NCI-H1105 treated with DMSO at 0.1 percent for 48 hours (cell line): ENCODE results near the gene ZNF749.

ENCODE experiments used
- DNase-seq: peaks from one replicate; lab custom pipeline; 2025; lab: John Stamatoyannopoulos, UW

Gene ZNF749

DNA sequence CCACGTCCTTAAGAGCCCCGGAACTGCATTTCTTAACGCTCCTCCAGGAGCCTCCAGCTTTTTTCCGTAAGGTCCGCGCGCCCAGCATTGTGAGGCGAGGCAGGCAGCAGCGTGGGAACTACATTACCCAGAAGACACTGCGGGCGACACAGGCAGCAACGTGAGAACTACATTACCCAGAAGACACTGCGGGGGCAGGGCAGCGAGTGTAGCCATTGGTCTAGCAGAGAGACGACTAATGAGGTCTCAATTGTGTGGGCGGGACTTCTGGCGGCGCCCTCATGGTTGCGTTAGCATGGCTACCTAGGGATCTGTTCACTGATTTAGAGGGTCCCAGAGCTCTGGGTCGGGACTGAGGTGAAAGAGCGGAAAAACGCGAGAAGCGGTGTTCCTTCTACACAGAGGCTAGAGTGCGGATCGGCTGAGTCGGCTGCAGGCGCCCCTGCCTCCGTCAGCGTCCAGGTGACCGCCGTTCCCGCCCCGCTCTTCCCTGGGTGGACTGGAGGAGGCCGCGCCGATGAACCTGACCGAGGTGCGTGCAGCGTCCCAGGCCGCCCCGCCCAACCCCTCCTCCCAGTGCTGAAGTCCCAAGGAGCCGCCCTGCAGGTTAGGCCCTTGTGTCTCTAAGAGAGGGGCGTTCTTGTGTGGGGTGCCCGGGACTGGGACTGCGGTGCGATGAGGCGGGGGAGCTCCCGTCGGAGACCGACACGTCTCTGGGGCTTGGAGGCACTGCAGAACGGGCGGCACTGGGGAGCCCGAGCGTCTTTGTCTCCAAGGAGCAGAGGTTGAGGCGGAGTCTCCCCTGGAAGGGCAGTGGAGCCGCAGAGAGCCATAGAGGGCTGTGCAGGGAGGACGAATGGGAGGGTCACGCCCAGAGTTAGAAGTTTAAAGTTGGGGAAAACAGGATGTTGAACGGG lies at the start of gene ZNF749:
Gene ZNF749, plus strand, starts transcription at position 264 of the 917 bp plus-strand sequence. Its CDS starts 254 bp downstream, at position 518.
- DNase-seq: peak; percentile 99

- DNase-seq: no peak
Measured at GRCh38 chr19:57389194-57389729, 45.9 kb upstream of the ZNF749 start.

GRCh38 chr19:57389730-57390598 lies 45.2 kb upstream of the ZNF749 start, which contains the start of gene ZNF548:
Gene ZNF548, plus strand, starts transcription at chr19:57389854. Its CDS starts 246 bp downstream, at chr19:57390100.
- DNase-seq: peak; percentile 99

DNA sequence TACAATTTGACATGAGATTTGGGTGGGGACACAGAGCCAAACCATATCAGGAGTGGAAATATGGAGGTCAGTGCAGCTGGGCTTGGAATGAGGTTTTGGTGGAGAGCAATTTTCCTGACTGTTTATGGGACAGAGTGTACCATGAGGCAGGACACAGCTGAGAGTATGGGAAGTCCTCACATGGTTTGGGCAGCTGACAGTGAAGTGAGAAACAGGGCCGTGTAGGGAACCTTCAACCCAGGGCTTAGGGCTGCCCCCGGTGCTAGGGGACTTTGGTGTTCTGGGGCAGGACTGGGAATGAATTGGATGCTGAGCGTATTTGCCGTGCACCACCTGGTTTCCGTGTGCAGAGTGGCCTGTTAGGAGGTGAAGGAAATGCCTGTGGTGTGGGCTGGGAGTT lies 39.4 kb upstream of the ZNF749 start:
- DNase-seq: no peak

GRCh38 chr19:57398868-57399267 lies 36.3 kb upstream of the ZNF749 start:
- no peak for DNase-seq

DNA sequence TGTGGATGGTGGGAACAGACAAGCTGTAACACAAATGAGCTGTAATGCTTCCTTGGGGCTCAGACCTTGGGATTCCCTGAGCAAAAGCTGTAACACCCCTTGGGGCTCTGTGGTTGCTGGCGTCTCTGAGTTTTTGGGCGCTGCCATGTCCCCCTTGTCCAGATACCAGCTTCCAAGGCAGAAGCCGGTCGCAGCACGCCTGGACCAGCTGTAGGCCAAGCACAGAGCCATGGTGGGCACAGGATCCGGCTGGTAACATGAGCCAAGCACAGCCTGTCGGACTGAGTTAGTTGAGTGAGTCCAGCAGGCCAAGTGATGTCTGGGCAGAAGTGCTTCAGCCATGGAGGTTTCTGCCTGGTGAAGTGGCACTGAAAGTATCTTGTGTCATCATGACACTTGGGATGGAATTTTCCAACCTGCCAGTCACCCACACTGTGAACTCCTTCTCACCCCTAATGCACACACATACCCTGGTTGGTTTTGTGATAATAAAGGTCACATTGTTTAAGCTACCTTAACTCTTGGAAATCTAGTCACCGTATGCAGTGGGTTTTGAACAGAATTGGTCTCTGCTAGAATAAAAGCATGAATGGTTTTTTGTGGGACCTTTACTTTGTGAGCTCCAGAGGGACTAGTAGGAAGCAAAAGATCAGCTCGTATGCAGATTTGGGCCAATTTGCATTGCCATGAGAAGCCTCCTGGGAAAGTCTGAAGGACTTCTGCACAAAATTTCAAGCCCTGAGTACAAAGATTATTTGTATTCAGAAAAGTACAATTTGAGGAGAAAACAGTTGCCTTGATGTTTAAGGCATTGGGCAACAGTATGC lies 31.2 kb upstream of the ZNF749 start:
- no peak for DNase-seq

- DNase-seq: peak; percentile 70
Measured at GRCh38 chr19:57406516-57407123, 28.5 kb upstream of the ZNF749 start.

DNA sequence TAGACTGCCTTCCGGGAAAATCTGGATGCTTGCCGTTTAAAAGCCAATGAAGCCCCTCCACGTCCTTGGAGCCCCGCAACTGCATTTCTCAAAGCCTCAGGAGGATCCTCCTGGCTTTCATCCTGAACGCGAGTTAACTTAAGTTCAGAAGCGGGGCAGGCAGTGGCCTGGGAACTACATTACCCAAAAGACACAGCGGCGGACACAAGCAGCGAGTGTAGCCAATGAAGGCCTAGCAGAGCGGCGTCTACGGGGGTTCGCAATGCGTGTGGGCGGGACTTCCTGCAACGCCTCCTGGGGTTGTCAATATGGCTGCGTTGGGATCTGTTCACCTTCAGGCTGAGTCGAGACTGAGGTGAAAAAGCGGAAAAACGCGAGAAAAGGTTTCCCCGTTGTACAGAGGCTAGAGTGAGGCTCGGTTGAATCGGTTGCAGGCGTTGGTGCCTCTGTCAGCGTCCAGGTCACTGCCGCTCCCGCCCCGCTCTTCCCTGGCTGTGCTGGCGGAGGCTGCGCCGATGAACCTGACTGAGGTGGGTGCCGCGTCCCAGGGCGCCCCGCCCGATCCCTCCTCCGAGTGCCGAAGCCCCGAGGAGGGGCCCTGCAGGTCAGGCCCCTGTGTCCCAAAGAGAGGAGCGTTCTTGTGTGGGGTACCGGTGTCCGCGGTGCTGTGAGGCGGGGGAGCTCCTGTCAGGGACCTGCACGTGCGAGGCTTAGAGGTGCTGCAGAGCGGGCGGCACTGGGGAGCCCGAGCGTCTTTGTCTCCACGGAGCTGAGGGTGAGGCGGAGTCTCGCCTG lies 24.1 kb upstream of the ZNF749 start, which contains the start of gene ZNF17:
Gene ZNF17, plus strand, starts transcription at position 285 of the 795 bp plus-strand sequence. CDS start 2,455 bp downstream, outside the sequence.
- DNase-seq: peak; percentile 94

DNA sequence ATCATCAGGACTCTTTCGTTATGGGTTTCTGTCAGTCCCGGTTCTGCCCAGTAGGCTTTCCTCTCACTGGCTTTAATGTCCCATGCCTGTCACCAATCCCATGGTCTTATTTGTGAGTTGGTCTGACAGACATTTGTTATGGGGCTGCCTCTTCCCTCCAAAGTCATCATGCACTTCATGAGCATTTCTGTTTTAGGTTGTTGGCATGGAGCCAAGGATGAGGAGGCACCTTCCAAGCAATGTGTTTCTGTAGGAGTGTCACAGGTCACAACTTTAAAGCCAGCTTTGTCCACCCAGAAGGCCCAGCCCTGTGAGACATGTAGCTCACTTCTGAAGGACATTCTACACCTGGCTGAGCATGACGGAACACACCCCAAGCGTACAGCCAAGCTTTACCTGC lies 15.7 kb upstream of the ZNF749 start:
- DNase-seq: no peak

DNA sequence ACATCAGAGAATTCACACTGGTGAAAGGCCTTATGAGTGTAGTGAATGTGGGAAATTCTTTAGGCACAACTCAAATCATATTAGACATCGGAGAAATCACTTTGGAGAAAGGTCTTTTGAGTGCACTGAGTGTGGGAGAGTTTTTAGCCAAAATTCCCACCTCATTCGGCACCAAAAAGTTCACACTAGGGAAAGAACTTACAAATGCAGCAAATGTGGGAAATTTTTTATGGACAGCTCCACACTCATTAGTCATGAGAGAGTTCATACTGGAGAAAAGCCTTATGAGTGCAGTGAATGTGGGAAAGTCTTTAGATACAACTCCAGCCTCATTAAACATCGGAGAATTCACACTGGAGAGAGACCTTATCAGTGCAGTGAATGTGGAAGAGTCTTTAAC lies 14.1 kb upstream of the ZNF749 start:
- DNase-seq: no peak

GRCh38 chr19:57434386-57435061 lies 601 bp upstream of the ZNF749 start:
- DNase-seq: peak; percentile 75

DNA sequence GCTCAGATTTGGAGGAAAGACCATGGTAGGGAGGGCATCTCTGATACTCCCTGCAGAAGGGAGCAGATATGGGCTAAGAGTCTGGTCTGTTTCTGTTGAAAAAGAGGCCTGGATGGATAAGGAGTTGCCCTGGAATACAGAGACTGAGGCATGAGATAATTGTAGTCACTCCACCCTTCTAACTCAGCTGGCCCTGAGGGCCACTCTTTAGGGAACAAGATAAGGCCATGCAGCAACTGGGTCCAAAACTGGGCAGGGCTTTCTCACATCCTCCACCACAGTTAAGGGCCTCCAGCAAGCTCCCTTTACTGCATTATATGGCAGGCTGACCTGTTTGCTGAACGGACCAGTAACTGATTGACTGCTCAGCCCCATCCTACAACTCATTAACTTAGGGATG lies 1.3 kb downstream of the ZNF749 start:
- DNase-seq: no peak

DNA sequence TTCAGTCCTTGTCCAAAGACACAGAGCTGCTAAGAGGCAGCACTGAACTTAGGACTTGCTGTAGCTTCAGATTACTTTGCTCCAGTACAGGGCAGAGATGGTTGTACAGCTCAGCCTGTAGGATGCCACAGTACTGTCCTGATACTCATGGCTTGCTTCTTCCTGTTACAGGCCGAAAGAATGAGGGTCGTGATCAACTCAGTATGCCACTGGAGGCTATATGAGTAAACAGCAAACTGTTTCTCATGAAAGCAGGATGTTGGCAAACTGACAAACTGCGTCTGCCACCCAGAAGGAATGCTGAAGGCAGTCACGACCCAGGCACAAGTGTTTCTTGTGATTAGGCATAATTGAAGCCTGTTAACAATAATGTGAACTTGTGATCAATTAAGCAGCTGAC lies 2.8 kb downstream of the ZNF749 start:
- no peak for DNase-seq

- DNase-seq: no peak
Measured at GRCh38 chr19:57438925-57439324, 3.8 kb downstream of the ZNF749 start.

- DNase-seq: no peak
Measured at GRCh38 chr19:57441979-57442752, 7.0 kb downstream of the ZNF749 start.

GRCh38 chr19:57443121-57443696 lies 8.1 kb downstream of the ZNF749 start:
- DNase-seq: no peak

DNA sequence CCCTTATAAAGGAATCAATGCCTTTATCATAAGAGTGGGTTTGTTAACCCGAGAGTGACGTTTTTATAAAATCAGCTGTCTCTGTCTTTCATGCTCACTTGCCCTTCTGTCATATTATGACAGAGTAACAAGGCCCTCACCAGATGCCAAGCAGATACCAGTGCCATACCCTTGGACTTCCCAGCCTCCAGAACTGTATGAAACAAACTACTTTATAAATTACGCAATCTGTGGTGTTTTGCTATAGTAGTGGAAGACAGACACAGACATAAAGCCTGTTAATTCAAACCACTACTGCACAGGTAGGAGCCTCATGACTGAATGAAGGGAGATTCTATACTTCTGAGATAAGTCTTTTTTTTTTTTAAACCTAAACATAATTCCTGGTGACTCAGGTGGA lies 17.2 kb downstream of the ZNF749 start:
- no peak for DNase-seq

DNA sequence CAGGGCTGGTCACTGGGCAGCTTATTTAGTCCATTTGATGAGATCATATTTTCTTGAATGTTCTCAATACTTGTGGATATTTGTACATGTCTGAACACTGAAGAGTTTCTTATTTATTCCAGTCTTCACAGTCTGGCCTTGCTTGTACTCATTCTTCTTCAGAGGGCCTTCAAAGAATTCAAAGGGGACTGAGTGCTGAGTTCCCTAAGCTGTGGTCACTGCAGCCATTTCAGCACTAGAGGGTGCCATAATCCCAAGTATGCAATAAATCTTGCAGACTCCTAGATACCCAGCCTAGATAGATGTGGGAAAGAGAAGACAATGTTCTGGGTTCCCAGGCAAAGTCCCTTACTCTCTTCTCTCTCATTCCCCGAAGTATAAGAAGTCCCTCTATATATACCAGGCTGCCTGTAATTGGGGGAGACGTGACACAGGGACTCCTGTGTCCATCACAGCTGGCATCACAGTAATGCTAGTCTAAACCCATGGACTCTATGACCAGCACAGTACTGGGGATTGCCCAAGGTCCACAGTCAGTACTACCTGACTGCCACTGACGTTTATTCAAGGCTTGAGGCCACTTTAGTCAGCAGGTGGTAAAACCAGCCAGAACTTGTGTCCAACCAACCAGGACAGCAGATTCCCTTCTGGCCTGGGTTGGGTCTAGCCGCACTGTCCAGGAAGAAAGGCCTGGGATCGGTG lies 30.7 kb downstream of the ZNF749 start:
- DNase-seq: peak; percentile 62
